Renal cortex interstitium (tissue), 11 donors: ENCODE results near the gene SLC1A4. TPM values are rescaled to one million over a fixed set of nuclear protein-coding genes. Genes with fewer than 3 reads are reported as not detected.
"Not testable (repeated sequence)": the region's sequence is repeated elsewhere in the genome, so short reads cannot be mapped to it uniquely, and the experiment has no call there.

Experiments
- DNase-seq, 11 donors: peaks; one replicate each; pipeline ENCODE4 v3.0.0-alpha.2; 2013; ENCODE audit warnings: low read depth in 9 of 11, low spot score in 4 of 11; ENCODE audit errors: extremely low read depth in 1 of 11
- polyA plus RNA-seq, 3 donors: library from polyadenylated mRNA; unstranded; fragments of 120-200 nt; gene quantifications; one replicate each; pipeline ENCODE4 v1.2.1, GENCODE V29; 2013; ENCODE audit not compliant: insufficient read length in 3 of 3

The SLC1A4 gene
- polyA plus RNA-seq, 3 donors: 7.3 to 10.3 (median 8.1) TPM

DNA sequence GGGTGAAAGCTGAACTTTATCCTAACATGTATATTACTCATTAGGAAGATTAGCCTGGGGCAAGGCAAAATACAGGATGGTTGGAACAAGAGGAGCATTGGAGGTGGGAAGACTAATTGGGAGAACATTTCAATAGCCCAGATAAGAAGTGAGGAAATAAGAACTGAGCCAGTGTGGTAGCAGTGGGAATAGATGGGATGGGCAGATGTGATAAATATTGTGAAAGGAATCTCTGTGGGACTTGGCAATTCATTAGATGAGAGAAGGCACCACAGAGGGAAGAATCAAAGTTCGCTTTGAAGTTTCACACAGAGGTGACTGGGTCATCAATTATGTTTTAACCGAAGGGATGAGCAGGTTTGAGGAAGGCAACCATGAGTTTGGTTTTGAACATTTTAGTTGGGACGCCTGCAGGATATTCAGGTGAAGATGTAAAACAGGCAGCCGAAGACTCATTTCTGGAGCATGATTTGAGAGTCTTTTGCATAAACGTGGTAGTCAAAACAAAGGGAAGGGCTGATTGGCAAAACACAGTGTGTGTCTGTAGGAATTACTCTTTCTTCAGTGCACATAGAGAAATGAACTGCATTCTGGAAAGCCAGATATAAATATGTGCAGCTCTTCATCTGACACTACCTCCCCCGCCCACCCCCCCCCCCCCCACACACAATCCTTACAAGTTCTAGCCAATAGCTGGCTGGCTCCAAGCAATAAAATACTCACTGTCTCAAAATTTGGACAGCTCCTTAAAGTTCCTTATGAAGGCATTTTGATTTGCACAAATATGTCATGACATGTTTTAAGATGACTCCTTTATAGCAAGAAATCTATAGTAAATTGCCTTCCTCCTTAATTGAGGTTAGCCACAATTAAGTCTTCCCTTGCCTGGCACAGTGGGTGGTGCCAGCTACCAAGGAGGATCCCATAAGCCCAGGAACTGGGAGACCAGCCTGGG lies 1.9 kb upstream of the SLC1A4 start:
- DNase-seq: peak in 1 of 11 donors; percentile 7

DNA sequence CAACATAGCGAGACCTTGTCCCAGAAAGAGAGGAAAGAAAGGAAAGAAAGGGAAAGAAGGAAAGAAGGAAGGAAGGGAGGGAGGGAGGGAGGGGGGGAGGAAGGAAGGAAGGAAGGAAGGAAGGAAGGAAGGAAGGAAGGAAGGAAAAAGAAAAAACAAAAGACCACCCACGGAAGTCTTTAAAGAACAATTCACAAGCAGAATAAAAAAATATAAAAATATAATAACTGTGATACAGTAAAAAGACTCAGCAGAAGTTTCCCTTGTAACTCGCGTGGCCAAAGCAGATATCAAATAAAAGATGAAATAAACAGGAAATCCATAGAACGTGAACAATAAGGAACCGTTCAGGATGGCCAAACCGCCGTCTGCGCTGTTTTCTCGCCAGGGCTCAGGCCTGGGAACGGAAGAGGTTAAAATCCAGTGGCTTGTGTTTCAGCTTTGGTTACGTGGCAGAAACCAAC lies 1.2 kb upstream of the SLC1A4 start:
- peak in 5 of 11 donors; percentile 46 to 75 (median 67) for DNase-seq

DNA sequence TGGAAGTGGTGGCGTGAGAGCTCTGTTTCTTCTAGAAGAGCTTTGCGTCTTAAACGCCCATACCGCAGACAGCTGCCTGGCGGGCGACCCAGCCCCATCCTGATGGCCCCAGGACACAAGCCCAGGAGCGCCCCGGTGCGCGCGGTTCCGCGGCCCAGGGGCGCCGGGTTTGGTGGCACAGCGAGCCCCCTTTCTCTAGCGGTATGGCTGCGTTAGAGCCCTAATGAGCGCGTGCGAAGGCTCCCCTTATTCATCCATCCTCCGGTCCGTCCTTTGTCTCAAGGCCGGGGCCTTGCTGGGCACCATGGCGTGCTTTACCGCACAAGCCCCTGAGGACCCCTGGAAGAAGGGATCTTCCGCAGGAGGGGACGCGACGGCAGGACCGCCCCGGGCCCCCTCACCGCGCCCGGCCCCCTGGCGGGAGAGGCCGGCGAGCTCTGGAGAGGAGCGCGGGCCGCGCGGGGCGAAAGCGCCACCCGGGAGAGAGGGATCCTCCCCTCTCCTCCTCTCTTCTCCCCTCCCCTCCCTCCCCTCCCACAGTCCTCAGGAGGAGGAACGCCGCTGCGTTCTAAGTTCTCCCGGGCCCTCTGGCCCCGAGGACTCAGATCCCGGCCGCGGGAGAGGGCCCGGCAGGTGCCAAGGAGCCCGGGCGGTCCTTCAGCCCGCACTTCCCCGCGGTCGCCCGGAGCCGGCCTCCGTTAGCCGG lies 626 bp upstream of the SLC1A4 start:
- DNase-seq: peak in 10 of 11 donors; percentile 63 to 74 (median 68)

DNA sequence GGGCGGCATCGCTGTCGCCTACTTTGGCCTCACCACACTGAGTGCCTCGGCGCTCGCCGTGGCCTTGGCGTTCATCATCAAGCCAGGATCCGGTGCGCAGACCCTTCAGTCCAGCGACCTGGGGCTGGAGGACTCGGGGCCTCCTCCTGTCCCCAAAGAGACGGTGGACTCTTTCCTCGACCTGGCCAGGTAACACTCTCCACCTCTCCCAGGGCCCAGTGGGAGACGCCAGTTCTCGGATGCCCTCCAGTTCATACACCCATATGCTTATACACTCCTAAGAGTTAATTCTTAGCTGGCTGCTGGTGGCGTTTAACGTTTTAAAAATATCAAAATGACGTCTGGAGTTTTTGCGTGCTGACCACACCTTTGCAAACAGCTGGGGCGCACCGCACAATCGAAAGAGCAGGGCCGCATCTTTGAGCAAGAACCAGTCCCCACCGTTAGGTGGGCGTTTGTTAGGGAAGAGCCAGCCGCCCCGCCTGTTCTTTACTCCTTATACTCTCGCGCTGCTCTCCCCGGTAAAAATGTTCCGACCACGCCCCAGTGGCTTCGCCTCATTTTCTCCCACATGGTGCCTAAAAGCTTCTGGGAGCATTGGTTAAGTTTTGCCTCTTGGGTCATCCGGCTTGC lies 899 bp downstream of the SLC1A4 start:
- DNase-seq: peak in 1 of 11 donors; percentile 2

DNA sequence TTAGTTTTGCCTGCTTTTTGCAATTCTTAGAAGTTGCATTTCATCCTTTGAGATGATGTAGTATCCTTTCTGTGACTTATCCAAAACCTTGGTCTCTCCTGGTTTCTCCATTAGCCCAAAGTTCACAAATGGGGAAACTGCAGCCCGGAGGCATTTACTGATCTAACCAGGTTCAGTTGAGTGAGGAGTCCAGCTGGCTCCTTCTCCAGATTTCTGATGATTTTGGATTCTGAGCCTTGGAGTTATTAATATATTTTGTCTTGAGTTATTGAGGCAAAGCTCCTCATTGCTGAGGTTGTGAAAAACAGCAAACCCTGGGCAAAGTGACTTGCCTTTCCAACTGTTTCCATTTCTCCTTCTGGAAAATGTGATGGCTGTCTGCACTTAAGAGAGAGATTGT lies 1.7 kb downstream of the SLC1A4 start:
- DNase-seq: no peak

DNA sequence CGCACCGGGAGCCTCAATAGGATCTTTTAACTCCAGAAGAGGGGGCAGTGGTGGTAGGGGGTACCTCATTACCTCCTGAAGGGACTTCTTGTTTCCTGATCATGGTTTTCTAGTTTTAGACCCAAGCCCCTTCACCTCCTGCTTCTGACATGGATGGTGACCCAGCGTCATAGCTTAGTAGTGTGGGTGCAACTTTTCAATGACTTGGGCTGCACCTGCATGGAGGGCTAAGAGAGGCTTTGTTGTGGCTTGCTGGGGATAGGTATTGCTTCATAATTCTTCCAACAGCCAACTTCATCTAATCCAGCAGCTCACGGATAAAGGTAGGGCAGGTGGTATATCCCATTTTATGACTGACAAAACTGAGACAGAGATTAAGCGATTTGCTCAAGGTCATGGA lies 3.0 kb downstream of the SLC1A4 start:
- no peak for DNase-seq

DNA sequence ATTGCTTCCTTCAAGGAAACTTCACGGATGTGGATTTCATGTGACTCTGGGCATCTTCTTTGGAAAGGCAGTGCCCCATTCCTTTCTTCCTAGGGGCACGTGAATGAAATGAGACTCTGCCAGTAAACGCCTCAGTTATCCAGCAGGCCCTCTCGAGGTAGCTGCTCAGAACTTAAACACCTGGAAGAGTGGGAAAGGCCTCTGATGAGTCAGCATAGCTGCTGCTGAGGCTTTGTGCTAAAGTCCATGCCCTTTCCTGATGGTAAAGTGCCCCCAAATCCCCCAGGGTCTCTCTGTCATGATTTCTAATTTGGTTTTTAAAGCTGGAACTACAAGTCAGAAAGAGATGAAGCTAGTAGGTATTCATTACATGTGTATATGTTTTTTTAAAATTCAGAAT lies 3.8 kb downstream of the SLC1A4 start:
- DNase-seq: no peak

DNA sequence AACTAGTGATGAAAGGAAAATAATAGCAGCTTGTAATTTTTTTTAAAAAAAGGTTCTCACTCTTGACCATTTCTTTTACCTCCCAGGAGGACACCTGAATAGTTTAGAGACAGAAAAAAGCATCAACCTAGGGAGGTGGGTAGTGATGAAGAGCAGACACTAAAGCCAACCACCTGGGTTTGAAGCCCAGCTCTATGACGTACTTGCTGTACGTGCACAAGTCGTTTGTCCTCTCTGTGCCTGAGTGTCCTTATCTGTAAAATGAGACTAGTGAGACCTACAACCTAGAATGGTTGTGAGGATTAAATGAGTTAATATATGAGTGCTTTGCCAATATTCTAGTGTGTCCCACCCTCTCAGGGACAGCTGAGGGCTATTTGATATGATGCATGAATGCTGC lies 5.8 kb downstream of the SLC1A4 start:
- no peak for DNase-seq

DNA sequence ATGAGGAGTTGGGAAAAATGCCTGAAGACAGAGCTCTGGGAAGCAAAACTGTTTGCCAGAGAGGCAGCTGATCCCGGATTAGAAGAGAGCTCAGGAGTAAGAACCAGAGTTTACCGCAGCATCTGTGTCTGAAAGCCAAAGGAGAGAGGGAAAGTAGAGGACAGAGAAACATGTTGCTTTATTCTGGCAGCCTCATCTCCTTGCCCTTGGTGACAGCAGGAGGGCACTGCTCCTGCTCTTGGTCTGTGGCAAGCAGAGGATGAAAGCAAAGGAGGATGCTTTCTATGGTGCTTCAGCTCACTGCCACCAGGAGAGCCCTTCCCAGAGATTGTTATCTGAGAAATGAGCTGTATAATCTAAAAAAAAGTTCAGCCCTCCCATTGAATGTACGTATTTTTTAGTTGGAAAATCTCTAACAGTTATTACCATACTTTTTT lies 7.7 kb downstream of the SLC1A4 start:
- no peak for DNase-seq

DNA sequence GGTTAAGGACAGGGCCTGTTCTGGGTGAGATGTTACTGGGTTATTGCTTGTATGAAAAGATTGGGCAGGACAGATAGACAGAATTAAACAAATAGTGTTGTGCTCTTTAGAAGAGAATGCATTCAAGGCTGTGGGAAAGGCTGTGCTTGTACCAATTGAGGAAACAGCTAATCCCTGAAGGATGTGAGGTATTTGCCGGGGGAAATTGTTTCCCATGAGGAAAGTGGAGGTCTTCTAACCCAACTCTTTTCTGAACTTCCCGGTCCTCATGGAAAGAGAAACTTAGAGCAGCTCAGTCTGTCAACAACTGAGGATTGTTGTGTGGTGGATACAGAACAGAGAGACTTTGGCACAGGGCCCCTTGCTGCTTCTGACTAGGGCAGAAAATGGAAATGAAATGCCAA lies 9.5 kb downstream of the SLC1A4 start:
- no peak for DNase-seq

DNA sequence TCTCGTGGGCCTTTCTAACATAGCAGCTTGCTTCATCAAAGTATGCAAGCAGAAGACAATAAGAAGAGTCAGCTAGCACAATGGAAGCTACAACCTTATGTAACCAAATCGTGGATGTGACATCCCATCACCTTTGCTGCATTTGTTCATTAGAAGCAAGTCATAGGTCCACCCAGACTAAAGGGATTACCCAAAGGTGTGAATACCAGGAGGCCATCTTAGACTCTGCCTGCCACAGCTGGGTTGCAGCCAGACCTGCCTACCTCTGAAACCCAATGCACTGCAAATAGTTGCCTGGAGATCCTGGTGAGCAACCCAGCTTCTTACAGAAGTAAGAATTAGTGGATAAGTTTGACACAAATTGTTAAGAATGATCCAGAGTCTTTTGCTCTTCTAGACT lies 10.6 kb downstream of the SLC1A4 start:
- DNase-seq: no peak

DNA sequence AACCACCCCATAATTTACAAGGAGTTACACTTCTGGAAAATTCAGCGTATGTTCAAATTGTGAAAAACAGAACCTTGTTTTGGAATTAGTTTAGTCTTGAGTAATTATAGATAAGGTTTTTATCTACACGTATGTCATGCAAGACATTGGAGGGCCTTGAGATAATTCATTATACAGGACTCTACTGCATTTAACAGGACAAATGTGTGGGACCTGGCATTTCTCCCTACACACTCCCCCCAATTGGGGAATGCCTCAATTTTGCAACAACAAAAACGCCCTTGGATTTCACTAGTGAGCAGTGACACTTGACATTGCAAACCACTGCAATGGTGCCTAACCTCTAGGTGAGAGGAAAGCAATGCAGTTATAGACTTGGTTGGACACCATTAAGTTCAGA lies 11.4 kb downstream of the SLC1A4 start:
- DNase-seq: no peak

DNA sequence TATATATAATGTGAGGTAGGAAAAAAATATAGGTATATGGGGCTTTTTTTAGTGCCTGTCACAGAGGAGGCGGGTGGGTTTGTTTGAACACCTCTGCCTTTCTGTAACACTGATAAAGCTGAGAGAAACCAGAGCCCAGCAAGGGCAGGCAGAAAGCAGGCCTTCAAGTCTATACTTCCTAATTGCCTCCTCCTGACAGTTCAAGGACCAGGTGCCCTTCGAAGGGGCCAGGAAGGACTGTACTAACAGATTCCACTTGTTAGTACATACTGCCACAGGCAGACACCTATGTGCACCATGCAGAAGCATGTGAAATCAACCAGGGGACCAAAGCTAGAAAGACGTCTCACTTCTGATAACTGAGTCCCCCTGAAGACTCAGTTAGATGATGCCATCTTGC lies 13.8 kb downstream of the SLC1A4 start:
- DNase-seq: no peak

DNA sequence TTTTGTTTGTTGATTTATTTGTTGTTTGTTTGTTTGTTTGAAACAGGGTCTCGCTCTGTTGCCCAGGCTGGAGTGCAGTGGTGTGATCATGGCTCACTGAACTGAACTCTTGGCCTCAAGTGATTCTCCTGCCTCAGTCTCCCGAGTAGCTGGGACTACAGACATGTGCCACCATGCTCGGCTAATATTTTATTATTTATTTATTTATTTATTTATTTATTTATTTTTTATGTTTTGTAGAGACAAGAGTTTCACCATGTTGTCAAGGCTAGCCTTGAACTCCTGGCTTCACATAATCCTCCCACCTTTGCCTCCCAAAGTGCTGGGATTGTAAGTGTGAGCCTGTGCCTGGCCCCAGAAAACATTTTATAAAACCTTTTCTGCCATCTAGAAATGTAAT lies 15.0 kb downstream of the SLC1A4 start:
- not testable (repeated sequence) for DNase-seq

DNA sequence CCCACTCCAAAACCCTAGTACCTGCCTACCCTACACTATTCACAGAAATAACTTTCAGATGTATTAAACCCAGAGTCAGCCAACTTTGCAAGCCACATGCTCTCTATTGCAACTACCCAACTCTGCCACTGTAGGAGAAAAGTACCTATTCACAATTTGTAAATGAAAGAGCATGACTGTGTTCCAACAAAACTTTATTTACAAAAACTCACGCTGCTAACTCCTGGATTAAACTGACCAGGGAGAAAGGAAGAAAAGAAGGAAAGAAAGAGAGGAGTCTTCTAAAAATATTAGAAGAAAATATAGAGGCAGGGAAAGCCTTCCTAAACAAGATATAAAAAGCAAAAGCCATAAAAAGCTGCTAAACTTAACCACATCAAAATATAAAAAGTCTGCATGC lies 24.6 kb downstream of the SLC1A4 start:
- DNase-seq: no peak

DNA sequence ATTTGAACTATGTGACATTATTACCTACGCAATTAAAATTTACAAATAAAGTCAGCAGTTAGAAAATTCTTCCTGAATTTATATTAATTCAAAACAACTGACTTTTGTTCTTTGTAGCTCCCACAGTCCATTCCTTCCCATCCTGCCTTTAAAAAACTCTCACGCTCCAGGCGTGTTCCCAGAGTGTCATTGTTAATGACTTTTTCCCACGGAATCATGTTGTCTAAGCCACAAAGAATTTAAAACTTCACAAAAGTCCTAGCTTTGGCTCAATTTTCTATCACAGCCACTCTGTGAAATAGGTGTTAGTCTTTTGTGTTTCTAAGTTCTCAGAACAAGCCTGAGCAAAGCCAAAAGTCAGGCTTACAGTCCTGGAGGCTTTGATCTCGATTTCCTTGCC lies 26.5 kb downstream of the SLC1A4 start:
- DNase-seq: no peak

DNA sequence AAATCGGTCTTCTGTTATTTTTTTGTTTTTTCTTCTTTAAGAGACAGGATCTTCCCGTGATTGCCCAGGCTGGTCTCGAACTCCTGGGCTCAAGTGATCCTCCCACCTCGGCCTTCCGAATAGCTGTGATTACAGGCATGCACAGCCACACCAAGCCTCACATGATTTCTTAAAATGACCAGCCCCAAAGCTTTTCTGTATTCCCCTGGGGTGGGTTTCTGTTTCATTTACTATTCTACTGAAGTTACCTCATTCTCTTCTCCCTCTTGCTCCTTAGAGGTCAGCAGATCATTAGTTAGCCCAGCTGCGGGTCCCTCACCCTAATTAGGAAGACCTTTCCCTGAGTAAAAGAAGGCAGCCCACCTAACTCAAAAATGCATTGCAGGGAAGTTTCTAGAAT lies 27.6 kb downstream of the SLC1A4 start:
- no peak for DNase-seq

DNA sequence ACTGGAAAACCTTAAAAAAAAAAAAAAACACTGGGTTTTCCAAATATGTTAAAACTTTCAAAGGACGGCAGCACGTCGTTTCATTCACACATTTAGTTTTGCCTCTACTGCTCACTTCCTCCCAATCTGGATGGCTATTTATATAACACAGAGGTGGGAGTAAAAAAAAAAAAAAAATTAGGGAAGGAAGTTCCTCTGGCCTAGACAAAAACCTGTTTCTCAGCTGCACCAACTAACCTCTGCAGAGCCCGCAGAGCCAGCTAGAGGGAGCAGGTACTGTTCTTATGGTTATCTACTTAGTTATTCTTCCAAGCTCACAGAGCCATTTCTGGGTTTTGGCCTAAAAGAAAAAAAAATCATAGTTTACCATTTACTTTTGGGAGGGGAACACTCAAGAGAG lies 28.1 kb downstream of the SLC1A4 start:
- DNase-seq: no peak

DNA sequence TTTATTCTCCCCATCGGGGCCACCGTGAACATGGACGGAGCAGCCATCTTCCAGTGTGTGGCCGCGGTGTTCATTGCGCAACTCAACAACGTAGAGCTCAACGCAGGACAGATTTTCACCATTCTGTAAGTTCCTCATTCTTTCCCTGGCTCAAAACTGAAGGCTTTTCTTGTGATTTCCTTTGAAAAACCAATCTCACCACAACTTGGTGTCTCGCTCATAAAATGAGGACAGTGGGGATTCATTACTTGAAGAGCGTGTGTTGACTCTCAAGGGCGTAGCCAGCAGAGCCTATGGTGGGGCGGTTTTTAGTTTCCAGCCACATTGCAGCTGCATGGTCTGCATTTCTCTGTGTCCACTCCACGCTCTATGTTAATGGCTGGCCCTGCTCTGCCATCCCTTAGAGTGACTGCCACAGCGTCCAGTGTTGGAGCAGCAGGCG lies 29.0 kb downstream of the SLC1A4 start:
- DNase-seq: no peak

DNA sequence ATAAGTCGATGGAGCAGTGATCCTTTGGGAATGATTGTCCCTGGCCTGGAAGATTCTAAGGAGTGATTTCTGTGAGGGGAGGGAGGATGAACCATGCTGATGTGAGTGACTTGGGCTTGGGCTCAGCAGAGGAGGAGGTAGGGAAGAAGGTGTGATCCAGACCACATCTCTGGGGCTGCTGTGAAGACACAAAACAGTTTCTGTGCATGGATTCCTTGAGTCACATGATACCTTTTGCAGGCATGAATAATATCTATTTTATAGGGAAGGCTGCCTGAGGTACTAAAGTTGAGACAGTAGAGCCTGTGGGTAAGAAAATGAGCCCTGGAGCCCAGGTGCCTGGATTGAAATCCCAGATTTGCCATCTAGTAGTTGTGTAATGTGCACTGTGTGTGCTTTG lies 29.8 kb downstream of the SLC1A4 start:
- no peak for DNase-seq
